Prostate gland (tissue), 2 donors: ENCODE measurements around the gene TCF7L1.

Source experiments
- CTCF ChIP-seq, 4 experiments: fragments of 200-600 bp in 2 of 4; fragments of 450-650 bp in 2 of 4; sonication (generic) in 2 of 4; IDR thresholded peaks; 1 replicate in 3 of 4; 2 replicates in 1 of 4; pipeline ENCODE4 v1.5.1; 2016 to 2019; ENCODE audit warnings: antibody characterized with exemption in 4 of 4, mild to moderate bottlenecking in 2 of 4, moderate library complexity in 2 of 4
- POLR2A ChIP-seq: fragments of 450-650 bp; IDR thresholded peaks from one replicate; pipeline ENCODE4 v1.6.1; 2016; ENCODE audit warnings: antibody characterized with exemption, mild to moderate bottlenecking
- POLR2AphosphoS5 ChIP-seq: sonication (generic); formaldehyde crosslinking; IDR thresholded peaks from one replicate; pipeline ENCODE4 v1.6.1; 2017; ENCODE audit warnings: antibody characterized with exemption

GRCh38 chr2:85112906-85113625, 20.1 kb upstream of the TCF7L1 start:
- TF ChIP-seq CTCF (IDR thresholded peaks at IDR 0.05) (no peak), POLR2A (no peak), POLR2AphosphoS5 (no peak)
